ENCODE measurements around the gene CHCHD10. TPM values are rescaled to one million over a fixed set of nuclear protein-coding genes. Genes with fewer than 3 reads are reported as not detected.

Gene CHCHD10
- total RNA-seq, 6 experiments from 2014 or later: 133 to 416 (median 252) TPM

DNA sequence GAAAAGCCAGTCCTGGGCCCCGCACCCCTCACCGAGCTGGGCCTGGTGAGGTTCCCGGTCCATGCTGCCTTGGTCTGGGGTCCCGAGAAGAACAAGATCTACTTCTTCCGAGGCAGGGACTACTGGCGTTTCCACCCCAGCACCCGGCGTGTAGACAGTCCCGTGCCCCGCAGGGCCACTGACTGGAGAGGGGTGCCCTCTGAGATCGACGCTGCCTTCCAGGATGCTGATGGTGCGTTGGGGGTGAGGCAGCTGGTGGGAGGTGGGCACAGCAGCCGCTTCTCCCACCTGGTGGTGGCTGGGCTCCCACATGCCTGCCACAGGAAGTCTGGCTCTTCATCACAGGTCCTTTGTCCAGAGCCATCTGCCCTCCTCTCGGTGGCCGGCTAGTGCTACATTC lies 14.5 kb upstream of the CHCHD10 start:
- ATAC-seq (no peak), DNase-seq (no peak)
- Histone ChIP-seq H3K36me3 (no peaks in the 10 kb centered on the region), H3K27me3 (no peaks in the 10 kb centered on the region), H3K27ac (no peak overlapping the region), H3K4me1 (peaks cover 0 to 27% (median 9%) of the 10 kb centered on the region in 4 donors), H3K9me3 (no peaks in the 10 kb centered on the region), H3K4me3 (no peak overlapping the region)
- whole genome bisulfite sequencing (ENCODE audit: insufficient coverage, low coverage, low lambda C conversion rate, missing lambda C conversion rate): no CpG with 5 or more reads among the region's 16 CpGs
- intact Hi-C loops (cut with DNase I): no loop called here
- TF ChIP-seq POLR2A (IDR thresholded peaks at IDR 0.05): no peak
- TF ChIP-seq, protein P1, sequence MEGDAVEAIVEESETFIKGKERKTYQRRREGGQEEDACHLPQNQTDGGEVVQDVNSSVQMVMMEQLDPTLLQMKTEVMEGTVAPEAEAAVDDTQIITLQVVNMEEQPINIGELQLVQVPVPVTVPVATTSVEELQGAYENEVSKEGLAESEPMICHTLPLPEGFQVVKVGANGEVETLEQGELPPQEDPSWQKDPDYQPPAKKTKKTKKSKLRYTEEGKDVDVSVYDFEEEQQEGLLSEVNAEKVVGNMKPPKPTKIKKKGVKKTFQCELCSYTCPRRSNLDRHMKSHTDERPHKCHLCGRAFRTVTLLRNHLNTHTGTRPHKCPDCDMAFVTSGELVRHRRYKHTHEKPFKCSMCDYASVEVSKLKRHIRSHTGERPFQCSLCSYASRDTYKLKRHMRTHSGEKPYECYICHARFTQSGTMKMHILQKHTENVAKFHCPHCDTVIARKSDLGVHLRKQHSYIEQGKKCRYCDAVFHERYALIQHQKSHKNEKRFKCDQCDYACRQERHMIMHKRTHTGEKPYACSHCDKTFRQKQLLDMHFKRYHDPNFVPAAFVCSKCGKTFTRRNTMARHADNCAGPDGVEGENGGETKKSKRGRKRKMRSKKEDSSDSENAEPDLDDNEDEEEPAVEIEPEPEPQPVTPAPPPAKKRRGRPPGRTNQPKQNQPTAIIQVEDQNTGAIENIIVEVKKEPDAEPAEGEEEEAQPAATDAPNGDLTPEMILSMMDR (IDR thresholded peaks at IDR 0.05): no peak

DNA sequence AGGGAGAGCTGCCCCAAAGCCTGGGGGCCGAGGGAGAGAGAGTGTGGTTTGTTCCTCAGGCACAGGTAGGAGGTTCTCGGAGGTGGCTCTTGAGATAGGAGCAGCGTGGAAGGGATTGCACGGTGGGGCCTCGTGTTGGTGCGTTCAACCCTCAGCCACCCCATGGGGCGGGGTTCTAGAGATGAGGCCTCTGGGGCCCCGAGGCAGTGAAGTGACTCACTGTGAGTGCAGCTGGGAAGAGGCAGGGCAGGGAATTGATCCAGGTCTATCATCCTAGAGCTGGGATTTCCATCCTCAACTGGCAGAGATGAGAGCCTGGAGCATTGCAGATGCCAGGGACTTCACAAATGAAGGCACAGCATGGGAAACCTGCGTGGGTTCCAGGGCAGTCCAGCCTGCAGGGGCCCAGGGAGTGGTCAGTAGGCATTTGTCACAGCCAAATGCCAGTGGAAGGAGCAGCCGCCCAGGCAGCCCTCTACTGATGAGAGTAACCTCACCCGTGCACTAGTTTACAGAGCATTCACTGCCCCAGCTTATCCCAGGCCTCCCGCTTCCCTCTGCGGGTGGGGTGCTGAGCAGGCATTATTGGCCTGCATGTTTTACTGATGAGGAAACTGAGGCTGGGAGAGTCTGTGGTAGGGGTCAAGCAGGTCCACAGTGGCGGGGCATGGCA lies 13.9 kb upstream of the CHCHD10 start:
- no peak for ATAC-seq
- Histone ChIP-seq H3K36me3 (no peaks in the 10 kb centered on the region), H3K4me1 (peaks cover 0 to 26% (median 9%) of the 10 kb centered on the region in 4 donors), H3K27ac (no peak overlapping the region), H3K27me3 (no peaks in the 10 kb centered on the region), H3K9me3 (no peaks in the 10 kb centered on the region), H3K4me3 (no peak overlapping the region)
- 49% methylated on average over 3 of the region's 14 CpGs for WGBS (ENCODE audit: insufficient coverage, low coverage, low lambda C conversion rate, missing lambda C conversion rate)
- intact Hi-C loops (cut with DNase I): no loop called here
- TF ChIP-seq, protein P1 (IDR thresholded peaks at IDR 0.05): no peak
- TF ChIP-seq POLR2A (IDR thresholded peaks at IDR 0.05): no peak
- no peak for DNase-seq

DNA sequence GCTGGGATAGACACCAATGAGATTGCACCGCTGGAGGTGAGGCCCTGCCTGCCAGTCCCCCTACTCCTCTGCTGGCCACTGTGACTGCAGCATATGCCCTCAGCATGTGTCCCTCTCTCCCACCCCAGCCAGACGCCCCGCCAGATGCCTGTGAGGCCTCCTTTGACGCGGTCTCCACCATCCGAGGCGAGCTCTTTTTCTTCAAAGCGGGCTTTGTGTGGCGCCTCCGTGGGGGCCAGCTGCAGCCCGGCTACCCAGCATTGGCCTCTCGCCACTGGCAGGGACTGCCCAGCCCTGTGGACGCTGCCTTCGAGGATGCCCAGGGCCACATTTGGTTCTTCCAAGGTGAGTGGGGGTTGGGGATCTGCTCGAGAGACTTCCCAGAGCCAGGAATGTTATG lies 13.3 kb upstream of the CHCHD10 start:
- Histone ChIP-seq H3K36me3 (no peaks in the 10 kb centered on the region), H3K4me3 (no peak overlapping the region), H3K4me1 (peaks cover 0 to 21% (median 6%) of the 10 kb centered on the region in 4 donors), H3K27ac (no peak overlapping the region), H3K27me3 (no peaks in the 10 kb centered on the region), H3K9me3 (no peaks in the 10 kb centered on the region)
- ATAC-seq (no peak), DNase-seq (no peak)
- TF ChIP-seq, protein P1 (IDR thresholded peaks at IDR 0.05): no peak
- no peak for TF ChIP-seq POLR2A (IDR thresholded peaks at IDR 0.05)
- no CpG with 5 or more reads among the region's 15 CpGs for WGBS (ENCODE audit: insufficient coverage, low coverage, low lambda C conversion rate, missing lambda C conversion rate)
- intact Hi-C loops (cut with DNase I): no loop called here

DNA sequence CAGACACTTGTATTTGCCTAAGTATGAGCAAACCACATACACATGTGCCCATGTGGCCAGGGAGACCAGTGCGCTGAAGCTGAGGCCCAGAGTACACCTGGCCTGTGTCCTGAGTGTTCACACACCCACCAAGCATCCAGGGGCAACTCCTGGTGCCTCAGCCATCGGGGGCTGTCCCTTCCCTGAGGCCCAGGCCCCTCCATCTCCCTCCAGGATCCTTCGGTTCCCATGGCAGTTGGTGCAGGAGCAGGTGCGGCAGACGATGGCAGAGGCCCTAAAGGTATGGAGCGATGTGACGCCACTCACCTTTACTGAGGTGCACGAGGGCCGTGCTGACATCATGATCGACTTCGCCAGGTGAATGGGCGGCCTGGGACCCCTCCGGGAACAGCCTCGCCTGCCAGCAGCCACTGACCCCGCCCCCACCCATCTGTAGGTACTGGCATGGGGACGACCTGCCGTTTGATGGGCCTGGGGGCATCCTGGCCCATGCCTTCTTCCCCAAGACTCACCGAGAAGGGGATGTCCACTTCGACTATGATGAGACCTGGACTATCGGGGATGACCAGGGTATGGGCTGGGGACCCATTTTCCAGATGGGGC lies 12.5 kb upstream of the CHCHD10 start:
- no peaks in the 10 kb centered on the region for H3K9me3 ChIP-seq
- H3K4me1 ChIP-seq: peaks cover 0 to 19% (median 5%) of the 10 kb centered on the region in 4 donors
- no peaks in the 10 kb centered on the region for H3K36me3 ChIP-seq
- no CpG with 5 or more reads among the region's 20 CpGs for WGBS (ENCODE audit: insufficient coverage, low coverage, low lambda C conversion rate, missing lambda C conversion rate)
- H3K4me3 ChIP-seq: no peak overlapping the region
- intact Hi-C loops (cut with DNase I): no loop called here
- TF ChIP-seq, protein P1 (IDR thresholded peaks at IDR 0.05): no peak
- no peak for TF ChIP-seq POLR2A (IDR thresholded peaks at IDR 0.05)
- no peak for DNase-seq
- no peaks in the 10 kb centered on the region for H3K27me3 ChIP-seq
- no peak overlapping the region for H3K27ac ChIP-seq
- ATAC-seq: no peak

Data from right lobe of liver (tissue), 6 donors.